GM18870 (cell line): ENCODE data around the gene RTP3.
"Not testable (repeated sequence)": the region's sequence is repeated elsewhere in the genome, so short reads cannot be mapped to it uniquely, and the experiment has no call there.

Experiments
- ATAC-seq: cut with Tn5 transposase; IDR thresholded peaks from one replicate; pipeline ENCODE4 v1.9.1; 2021; ENCODE audit warnings: moderate library complexity; ENCODE audit not compliant: unreplicated experiment

RTP3 gene

DNA sequence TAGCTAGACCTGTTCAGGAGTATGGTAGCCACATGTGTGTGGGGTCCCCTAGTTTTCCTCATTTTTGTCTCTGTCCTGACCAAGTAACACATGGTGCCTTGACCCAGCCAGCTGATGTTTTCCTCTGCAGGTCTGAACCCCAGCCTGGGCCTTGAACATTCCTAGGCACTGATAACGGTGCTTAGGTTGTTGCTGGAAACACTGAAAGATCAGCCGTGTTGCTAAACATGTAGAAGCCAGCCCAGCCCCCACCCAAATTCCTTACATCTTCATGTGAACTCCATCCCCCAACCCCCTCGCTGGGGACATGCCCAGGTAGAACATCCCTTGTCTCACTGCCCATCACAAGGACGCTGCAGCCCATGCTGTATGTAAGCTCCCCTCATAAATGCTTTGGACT is 18.7 kb downstream of the RTP3 start:
- ATAC-seq = no peak

DNA sequence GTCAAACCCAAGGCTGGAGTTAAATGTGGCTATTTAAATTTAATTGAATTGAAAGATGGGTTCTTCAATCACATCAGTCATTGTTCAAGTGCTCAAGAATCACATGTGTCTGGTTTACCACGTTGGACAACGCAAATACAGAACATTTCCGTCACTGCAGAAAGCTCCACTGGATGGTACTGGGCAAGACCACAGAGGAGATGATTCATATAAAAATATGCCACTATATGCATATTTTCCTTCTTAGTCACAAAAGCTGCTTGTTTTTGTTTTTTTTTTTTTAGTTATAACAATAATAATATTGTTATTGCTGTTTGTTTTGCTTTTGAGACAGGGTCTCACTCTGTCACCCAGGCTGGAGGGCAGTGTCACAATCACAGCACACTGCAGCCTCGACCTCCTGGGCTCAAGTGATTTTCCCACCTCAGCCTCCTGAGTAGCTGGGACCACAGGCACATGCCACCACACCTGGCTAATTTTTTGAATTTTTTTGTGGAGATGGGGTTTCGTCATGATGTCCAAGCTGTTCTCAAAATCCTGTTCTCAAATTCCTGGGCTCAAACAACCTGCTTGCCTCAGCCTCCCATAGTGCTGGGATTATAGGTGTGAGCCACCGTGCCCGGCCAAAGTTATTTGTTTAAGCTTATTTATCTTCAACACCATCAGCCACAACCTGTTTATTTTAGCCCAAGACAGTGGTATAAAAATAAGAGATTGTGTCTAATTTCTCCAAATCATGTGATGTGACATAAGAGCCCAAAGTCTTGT is 19.4 kb downstream of the RTP3 start:
- no peak for ATAC-seq

DNA sequence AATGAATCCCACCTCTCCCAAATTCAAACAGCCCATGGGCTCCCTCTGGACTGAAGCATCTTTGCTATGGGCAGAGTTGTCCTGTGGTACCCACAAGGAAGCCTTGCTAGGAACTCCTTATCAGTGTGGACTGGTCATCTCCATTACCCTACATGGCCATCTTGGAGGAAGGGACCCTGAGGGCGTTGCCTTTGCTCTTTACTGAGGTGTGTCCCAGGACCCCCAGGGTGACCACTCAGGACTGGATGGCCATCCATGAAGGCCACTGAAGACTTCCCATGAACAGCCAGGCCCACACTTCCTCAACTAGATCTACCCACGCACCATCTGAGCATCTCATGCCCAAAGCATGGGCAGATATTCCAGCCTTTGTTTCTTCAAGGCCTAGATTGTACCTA is 20.0 kb downstream of the RTP3 start:
- ATAC-seq = no peak

DNA sequence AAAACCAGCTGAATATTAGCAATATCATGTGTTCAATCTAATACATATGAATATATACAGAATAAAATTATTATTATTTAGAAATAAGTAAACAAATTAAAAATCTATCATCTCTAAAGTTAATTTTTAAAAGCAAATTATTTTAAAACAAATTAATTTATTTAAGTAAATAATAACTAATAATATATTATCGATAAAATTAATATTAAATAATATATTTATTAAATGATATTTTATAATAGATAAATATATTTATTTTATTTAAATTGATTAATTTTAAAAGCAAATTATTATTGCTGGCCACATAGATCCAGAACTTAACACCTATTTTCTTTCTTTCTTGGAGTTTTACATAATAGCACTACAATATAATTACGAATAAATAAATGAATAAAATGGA is 22.2 kb downstream of the RTP3 start:
- ATAC-seq = no peak

DNA sequence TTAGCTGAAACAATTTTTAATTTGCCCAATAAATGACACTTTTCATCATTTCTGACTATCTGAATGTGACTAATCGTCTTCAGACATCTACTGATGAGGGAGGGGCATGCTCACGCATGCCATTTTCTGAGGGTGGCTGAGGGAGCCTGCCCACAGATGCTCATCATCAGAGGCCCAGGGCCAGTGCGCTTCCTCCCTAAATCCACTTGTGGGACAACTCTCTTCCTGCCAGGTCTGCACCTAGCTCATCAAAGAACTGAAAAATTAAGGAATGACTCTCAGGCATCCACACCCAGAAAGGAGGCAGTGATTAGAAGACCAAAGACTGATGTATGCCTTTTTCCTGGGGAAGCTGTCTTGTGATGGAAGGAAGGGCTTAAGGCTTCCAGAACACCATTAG is 22.8 kb downstream of the RTP3 start:
- ATAC-seq = no peak

DNA sequence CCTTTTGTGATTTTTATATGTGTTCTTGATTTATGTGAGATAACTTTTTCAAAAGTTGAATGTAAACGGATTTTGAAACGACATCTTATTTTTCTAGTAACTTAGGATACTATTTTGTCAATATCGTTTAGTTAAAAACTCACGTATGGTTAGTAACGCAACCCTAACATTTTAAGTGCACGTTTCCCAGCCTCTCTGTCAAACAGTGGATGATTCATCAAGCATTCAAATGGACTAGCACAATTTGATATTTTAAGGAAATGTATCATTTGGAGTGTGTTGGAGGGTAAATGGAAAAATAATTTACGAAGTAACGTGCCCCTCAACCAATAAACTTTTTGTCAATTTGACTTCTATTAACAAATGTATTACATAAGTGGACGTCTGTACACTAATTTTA is 23.3 kb downstream of the RTP3 start:
- no peak for ATAC-seq

DNA sequence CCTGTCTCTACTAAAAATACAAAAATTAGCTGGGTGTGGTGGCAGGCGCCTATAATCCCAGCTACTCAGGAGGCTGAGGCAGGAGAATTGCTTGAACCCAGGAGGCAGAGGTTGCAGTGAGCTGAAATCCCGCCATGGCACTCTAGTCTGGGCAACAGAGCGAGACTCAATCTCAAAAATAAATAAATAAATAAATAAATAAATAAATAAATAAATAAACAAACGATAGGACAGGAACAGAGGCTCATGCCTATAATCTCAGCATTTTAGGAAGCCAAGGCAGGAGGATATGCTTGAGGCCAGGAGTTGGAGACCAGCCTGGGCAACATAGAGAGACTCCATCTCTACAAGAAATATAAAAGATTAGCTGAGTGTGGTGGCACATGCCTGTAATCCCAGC is 24.4 kb downstream of the RTP3 start:
- ATAC-seq = not testable (repeated sequence)

DNA sequence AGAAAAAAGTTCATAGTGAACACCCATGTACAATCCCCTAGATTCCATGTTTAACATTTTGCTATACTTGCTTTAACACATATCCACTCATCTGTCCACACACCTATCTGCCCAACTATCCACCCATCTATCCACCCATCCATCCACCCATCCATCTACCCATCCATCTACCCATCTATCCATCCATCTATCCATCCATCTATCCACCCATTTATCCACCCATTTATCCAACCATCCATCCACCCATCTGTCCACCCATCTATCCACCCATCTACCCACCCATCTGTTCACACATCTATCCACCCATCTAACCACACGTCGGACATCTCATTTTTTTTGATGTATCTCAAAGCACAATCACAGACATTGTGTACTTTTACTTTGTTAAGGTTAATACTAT is 25.8 kb downstream of the RTP3 start:
- no peak for ATAC-seq

DNA sequence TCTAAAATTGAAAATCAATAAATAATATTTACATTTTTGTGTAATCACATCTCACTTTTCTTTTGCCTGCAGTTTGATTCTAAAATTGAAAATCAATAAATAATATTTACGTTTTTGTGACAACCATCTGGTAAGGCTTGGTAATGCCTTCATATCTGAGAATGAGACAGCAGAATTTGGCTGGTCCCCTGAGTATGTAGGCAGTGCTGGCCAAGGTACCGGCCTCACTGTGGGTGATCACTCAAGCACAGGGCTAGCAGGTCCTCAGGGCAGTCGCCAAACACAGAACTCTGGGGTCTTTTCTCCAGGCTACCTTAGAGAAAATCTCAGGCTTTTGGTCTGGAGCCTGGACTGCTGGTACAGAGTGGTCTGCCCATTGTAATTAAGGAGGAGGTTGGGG is 26.2 kb downstream of the RTP3 start:
- no peak for ATAC-seq

DNA sequence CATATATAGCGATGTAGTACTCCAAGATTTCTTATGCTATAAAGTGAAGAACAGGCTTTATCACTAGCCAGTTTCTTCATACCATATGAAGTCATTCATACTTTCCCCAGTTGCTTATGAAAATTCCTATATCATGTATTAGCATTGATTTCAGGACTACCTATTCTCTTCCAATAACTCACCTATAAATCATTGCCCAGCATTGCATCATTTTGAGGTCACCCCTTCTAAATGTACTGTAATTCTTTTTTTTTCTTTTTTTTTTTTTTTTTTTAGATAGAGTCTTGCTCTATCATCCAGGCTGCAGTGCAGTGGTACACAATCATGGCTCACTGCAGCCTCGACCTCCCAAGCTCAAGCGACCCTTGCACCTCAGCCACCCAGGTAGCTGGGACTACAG is 27.1 kb downstream of the RTP3 start:
- no peak for ATAC-seq

DNA sequence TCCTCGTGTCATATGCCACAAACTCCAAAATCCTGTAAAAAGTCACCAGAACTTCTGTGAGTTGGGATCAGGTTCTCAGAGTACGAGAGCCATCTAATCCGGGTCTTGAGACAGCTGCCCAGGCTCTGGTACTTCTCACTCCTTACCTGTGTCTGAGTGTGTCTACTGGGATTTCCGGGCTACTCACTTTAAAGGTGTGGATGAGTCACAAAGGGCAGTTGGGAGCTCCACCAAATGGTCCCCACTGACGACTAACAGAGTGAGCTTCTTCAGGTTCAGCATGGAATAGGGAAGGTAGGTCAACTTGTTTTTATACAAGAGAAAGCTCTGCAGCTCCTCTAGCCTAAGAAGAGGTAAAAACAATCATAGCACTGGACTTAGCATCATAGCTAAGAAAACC is 29.5 kb downstream of the RTP3 start:
- ATAC-seq = no peak

DNA sequence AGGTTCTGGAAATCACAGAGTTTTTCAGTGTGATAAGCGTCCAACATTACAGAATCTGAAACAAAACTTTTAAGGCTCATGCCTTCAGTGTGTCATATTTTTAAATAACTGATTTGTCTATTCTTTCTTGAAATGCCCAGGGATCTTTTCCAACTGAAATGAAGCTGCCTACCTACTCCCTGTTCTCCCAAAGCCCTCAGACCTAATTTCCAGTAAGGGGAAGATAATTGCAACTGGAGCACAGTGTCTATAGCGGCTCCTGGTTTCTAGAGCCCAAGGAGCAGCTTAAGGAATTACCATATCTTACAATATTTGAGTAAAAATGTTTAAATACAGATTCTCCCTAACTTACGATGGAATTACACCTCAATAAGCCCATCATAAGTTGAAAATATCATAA is 35.3 kb downstream of the RTP3 start:
- no peak for ATAC-seq

DNA sequence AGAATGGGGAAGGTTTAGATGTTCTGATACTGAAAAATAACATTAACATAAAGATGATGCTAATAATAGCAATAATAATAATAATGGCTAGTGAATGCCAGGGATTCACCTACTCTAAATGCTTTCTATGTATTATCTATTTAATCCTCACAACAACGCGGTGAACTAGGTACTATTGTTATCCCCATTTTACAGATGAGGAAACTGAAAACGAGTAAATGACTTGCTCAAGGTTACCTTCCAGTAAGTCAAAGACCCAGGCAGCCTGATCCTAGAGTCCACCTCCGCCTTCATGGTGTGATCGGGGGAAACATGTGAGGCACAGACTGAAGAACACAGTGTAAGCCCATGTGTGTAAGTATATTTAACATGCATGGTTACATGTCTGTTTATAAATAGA is 38.0 kb downstream of the RTP3 start:
- no peak for ATAC-seq

DNA sequence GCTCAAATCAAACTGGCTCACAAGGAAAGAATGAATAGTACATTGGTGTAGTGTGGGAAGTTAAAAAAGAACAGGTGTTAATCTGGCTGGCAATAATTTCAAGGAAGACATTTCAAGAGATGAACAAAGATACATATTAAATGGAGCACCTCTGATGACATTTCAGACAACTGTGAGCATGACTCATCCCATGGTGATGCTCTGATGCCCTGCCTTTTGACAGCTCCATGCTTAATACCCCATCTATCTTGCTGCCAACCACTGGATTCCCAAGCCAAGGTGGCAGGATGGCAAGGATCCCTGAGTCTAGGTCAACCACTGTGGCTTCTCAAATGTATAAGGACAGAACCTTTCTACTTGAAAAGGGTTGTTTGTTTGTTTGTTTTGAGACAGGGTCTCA is 39.0 kb downstream of the RTP3 start:
- ATAC-seq = no peak

DNA sequence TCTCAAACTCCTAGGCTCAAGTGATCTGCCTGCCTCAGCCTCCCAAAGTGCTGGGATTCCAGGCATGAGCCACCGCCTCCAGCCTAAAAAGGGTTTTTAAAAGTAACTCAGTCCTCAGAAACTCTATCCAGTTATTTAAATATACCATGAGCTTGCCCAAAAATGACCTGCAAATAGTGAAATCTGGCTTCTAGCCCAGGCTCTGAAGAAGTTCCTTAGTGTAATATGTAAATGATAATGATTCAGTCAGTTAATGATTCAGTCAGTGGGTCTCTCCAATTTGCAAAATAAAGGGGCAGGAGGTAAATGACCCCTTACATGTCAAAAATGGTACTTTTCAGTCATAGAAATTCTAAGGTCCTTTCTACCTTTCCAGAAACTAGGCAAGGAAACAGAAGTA is 39.5 kb downstream of the RTP3 start:
- no peak for ATAC-seq

DNA sequence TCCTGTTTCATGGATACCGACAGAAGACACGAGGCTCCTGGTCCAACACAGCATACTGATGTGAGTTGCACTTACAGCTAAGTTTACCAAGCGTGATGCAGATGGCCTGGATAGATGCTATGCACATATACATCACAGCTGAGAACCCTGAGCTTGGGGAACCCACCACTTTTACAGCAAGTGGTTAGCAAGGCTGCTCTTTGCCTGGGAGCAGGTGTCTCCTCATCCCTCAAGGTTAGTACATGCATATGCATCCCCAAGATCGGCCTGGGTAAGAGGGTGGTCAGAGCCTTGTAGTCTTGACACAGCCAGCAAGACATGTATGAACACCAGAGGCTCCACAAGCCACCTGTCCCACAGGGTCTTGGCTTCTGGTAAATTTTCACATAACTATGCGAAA is 40.0 kb downstream of the RTP3 start:
- ATAC-seq = no peak

DNA sequence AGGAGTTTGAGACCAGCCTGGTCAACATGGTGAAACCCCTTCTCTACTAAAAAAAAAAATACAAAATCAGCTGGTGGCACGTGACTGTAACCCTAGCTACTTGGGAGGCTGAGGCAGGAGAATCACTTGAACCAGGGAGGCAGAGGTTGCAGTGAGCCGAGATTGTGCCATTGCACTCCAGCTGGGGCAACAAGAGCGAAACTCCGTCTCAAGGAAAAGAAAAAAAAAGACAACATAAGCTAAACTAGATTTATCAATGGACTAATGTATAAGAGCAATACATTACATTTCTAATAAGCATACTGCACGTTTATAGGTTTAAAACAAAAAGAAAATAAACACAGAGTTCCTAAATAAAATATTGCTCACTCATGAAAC is 40.6 kb downstream of the RTP3 start:
- peak; percentile 1 for ATAC-seq

DNA sequence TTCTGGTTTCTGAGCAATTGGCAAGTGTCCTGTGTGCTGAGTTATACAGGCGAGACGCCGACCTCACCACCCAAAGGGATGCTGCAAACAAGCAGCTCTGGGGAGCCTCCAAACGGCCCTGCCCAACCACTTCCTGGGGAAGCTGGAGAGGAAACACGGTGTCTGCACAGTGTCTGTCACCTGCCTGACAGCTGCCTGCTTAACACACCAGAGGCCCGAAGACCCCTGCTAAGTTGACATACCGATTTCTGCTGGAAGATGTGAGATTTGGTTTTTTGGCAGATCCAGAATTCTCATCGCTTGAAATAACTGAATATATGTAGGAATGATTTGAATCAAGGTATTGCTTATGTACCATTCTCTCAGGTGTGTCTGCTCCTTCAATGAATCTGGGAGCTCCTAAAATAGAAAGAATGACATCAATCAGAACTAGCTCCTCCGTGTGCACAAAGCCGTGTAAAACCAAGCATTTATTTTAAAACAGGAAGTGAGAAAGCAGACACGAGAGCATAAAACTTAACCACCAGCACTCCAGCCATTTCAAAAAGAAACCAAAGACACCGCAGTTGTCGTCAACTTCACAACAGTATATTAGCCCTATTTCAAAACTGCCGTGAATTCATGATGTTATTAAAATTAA is 41.1 kb downstream of the RTP3 start:
- peak; percentile 81 for ATAC-seq

DNA sequence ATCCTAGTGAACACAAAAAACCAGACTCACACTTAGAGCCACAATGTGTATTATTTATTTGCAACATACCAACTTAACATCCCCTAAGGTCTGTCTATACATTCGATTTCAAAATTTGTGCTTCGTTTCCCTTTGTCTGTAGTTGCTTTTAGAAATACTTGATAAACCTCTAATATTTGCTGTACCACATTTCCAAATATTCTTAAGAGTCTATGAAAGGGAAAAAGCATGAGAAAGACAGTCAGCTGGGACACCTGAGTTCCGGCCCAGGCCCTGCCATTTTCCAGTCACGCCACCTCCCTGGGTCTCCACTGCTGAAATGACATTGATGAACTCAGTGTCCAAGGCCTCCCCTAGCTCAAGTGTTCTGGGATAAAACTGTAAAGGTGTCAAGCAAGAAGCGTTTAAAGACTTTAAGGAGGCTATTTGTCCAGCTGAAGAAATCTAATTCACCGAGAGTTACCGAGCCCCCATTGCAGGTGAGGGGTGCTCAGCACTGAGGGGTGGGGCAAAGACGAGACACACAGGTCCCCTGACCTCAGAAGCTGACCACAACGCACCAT is 41.7 kb downstream of the RTP3 start:
- ATAC-seq = no peak

DNA sequence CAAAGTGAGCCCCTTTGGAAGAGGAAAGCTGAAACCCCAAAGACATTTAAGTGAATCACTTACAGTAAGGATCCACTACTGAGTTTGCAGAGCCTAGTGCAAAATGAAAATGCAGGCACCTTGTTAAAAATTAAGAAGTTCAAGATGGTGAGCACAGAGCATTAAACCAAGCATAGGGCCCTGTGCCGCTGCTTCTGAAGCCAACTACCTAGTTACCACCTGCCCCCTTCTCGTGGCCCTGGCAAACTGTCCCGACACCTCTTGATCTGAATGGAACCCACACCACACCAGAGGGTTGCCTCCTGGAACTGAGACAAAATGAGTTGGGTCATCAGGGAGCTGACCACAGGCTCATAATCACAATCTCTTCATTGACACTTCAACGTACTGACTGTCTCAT is 42.8 kb downstream of the RTP3 start:
- ATAC-seq = no peak

DNA sequence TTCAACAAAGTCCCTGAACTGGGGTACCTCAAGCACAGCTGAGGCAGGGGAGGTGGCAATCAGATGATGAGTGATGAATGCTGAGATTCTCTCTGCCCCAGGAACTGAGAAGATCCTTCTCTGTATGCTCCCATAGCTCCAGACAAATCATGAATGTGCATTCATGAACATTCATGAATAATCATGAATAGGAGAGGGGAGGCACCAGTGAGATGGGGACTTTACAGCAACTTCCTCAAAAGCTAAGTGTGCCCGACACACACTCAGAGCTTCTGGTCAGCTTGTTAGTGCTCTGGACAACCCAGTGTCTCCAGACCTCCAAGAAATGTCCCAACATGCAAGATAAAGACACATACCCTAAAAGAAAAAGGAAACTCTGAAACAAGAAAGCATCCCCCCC is 44.1 kb downstream of the RTP3 start:
- ATAC-seq = no peak

DNA sequence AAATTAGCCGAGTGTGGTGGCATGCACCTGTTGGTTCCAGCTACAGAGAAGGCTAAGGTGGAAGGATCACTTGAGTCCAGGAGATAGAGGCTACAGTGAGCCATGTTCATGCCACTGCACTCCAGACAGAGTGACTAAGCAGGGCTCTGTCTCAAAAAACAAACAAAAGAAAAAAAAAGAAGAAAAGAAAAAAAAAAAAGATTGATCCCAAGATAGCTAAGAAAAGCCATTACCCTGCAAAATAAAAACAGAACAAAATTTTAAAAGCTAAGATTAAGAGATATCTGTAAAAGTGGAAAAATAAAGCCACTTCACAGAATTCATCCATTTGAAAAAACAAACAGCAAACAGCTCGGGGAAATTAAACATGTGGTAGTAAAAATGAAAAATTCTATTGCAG is 44.6 kb downstream of the RTP3 start:
- ATAC-seq = no peak

DNA sequence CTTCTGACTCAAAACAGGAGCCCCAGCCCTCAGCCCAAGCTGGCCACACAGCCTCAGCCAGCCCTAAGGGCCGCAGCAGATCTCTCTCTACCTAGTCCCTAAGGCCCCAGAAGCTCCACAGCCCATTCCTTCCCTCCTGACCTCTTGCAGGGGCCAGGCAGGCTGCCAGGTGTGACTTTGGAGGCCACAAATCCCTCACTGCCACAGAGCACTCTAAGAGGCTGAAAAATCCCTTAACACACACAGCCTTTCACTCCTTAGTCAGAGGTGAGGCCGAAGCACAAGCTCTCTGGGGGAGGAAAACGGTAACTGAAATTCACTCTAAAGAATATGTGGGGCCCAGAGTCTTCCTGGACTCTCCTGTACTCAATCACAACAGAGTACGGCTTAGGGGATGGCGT is 45.0 kb downstream of the RTP3 start:
- ATAC-seq = no peak
